Right atrium auricular region (tissue), 2 donors: Measurements from ENCODE around the gene GRB2. TPM values are rescaled to one million over a fixed set of nuclear protein-coding genes. Genes with fewer than 3 reads are reported as not detected.
A peak's percentile ranks its signal among the peaks of the same experiment; 100 is the strongest.
"Not testable (repeated sequence)": the region's sequence is repeated elsewhere in the genome, so short reads cannot be mapped to it uniquely, and the experiment has no call there.

Source experiments
- DNase-seq: peaks from one replicate; pipeline ENCODE4 v3.0.0-alpha.2; 2019; ENCODE audit warnings: low spot score
- H3K27ac ChIP-seq, 2 donors: fragments of 200-600 bp; sonication (generic); 1 replicate in 1 of 2; 2 replicates in 1 of 2; pipeline ENCODE4 v1.5.1; 2016 to 2019
- H3K27me3 ChIP-seq, 2 donors: fragments of 200-600 bp; sonication (generic); one replicate each; pipeline versions ENCODE4 v1.5.1 to v1.6.0; 2017 to 2019
- H3K36me3 ChIP-seq: fragments of 200-600 bp; sonication (generic); one replicate; pipeline ENCODE4 v1.5.1; 2016
- H3K4me1 ChIP-seq, 2 donors: fragments of 200-600 bp; sonication (generic); one replicate each; pipeline versions ENCODE4 v1.5.1 to v1.6.0; 2017 to 2019
- H3K4me3 ChIP-seq, 2 donors: fragments of 200-600 bp; sonication (generic); 1 replicate in 1 of 2; 2 replicates in 1 of 2; pipeline ENCODE4 v1.5.1; 2017 to 2019; ENCODE audit warnings: mild to moderate bottlenecking in 1 of 2, moderate library complexity in 1 of 2
- H3K9me3 ChIP-seq, 2 donors: fragments of 200-600 bp; sonication (generic); one replicate each; pipeline ENCODE4 v1.5.1; 2019
- total RNA-seq, 2 donors: library from RNA; depleted of rRNA; stranded (reverse); fragments of >200 nt; gene quantifications; one replicate each; pipeline ENCODE4 v1.1.0, GENCODE V29; 2016
- TF ChIP-seq, protein P1 (sequence below), 2 donors: fragments of 200-600 bp; sonication (generic); IDR thresholded peaks; one replicate each; pipeline ENCODE4 v1.5.1; 2019; ENCODE audit warnings: antibody characterized with exemption in 2 of 2

GRB2 gene
- total RNA-seq, 2 donors from 2014 or later: 80.8 to 112 TPM

DNA sequence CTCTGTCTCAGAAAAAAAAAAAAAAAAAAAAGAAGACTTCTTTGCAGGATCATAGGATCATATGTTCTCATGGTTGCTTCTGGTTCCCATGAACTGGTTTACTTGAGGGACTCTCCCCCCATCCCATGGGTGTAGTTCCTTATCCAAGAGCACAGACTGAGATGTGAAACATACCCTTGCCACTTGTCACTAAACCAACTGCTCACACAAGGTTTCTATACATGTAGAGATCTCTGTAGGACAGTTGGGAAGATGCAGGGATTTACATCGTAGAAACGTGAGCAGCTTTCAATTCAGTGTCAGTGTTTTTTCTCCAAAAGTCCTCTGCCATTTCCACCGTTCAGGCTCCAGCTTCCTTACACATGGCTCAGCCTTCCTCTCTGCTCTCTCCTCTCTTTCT, 39.8 kb upstream of the GRB2 start:
- H3K9me3 ChIP-seq: no peaks in the 10 kb centered on the region
- peaks cover 0 to 23% of the 10 kb centered on the region in 2 donors for H3K4me1 ChIP-seq
- no peaks in the 10 kb centered on the region for H3K36me3 ChIP-seq
- no peaks in the 10 kb centered on the region for H3K27me3 ChIP-seq
- no peak for DNase-seq
- TF ChIP-seq, protein P1, sequence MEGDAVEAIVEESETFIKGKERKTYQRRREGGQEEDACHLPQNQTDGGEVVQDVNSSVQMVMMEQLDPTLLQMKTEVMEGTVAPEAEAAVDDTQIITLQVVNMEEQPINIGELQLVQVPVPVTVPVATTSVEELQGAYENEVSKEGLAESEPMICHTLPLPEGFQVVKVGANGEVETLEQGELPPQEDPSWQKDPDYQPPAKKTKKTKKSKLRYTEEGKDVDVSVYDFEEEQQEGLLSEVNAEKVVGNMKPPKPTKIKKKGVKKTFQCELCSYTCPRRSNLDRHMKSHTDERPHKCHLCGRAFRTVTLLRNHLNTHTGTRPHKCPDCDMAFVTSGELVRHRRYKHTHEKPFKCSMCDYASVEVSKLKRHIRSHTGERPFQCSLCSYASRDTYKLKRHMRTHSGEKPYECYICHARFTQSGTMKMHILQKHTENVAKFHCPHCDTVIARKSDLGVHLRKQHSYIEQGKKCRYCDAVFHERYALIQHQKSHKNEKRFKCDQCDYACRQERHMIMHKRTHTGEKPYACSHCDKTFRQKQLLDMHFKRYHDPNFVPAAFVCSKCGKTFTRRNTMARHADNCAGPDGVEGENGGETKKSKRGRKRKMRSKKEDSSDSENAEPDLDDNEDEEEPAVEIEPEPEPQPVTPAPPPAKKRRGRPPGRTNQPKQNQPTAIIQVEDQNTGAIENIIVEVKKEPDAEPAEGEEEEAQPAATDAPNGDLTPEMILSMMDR (IDR thresholded peaks at IDR 0.05): no peak
- H3K27ac ChIP-seq: peak overlapping the region in 1 of 2 donors; percentile 71
- no peak overlapping the region for H3K4me3 ChIP-seq

DNA sequence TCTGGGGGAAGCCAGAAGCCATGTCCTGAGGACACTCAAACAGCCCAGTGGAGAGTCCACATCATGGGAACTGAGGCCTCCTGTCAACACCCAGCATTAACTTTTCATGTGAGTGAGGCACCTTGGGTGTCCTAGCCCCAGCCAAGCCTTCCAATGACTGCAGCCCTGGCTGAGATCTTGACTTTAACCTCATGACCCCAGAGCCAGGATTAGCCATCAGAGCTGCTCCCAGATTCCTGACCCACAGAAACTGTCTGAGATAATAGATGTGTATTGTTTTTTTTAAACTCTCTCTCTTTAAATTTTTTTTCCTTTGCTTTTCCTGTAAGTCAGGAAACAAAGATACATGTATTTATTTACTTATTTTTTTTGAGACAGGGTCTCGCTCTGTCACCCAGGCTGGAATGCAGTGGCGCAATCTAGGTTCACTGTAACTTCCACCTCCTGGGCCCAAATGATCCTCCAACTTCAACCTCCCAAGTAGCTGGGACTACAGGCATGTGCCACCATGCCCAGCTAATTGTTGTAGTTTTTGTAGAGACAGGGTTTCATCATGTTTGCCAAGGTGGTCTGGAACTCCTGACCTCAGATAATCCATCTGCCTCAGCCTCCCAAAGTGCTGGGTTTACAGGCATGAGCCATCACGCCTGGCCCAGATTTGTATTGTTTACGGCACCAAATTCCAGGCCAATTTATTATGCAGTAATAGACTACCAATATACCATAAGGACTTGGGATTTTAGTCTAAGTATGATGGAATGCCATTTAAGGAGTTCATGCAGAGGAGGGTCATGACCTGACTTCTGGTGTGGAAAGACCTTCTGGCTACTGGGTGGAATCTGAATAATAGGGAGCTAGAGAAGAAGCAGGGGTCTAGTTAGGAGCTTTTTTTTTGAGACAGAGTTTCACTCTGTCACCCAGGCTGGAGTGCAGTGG, 37.0 kb upstream of the GRB2 start:
- Histone ChIP-seq H3K9me3 (no peaks in the 10 kb centered on the region), H3K27me3 (no peaks in the 10 kb centered on the region), H3K4me3 (no peak overlapping the region), H3K4me1 (peaks cover 0 to 23% of the 10 kb centered on the region in 2 donors), H3K36me3 (no peaks in the 10 kb centered on the region), H3K27ac (peak overlapping the region; percentile 31 to 52)
- no peak for DNase-seq
- TF ChIP-seq, protein P1 (IDR thresholded peaks at IDR 0.05): no peak

DNA sequence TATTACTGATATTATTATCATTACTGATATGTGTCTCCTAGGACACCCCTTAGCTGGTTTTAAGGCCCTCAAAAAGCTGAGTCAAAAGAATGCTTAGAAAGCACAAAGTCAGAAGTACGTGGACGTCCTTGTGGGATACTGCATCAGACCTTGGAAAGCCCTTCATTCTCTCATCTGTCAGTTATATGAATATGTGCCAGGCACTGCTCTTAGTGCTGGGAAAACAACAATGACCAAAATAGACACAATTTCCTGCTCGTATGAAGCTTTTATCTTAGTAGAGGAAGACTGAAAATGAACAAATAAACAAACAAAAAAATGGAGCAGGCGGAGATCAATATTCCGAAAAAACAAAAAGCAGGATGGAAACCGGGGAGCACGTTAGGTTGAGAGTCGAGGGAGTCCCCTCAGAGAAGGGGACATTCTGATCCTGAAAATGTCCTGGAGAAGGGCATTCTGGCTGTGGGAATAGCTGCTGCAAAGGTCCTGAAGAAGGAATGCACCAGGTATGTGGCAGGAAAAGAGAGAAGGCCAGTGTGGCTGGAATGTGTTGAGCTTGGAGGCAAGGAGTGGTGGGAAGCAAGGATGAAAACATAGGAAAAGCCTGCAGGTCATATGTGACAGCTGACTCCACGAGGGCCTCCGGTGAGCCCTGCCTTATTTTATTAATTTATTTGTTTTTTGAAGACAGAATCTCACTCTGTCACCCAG, 35.4 kb upstream of the GRB2 start:
- Histone ChIP-seq H3K27me3 (no peaks in the 10 kb centered on the region), H3K9me3 (no peaks in the 10 kb centered on the region), H3K4me1 (peaks cover 0 to 23% of the 10 kb centered on the region in 2 donors), H3K27ac (peak overlapping the region; percentile 52 to 53), H3K4me3 (no peak overlapping the region), H3K36me3 (no peaks in the 10 kb centered on the region)
- DNase-seq: no peak
- TF ChIP-seq, protein P1 (IDR thresholded peaks at IDR 0.05): no peak

DNA sequence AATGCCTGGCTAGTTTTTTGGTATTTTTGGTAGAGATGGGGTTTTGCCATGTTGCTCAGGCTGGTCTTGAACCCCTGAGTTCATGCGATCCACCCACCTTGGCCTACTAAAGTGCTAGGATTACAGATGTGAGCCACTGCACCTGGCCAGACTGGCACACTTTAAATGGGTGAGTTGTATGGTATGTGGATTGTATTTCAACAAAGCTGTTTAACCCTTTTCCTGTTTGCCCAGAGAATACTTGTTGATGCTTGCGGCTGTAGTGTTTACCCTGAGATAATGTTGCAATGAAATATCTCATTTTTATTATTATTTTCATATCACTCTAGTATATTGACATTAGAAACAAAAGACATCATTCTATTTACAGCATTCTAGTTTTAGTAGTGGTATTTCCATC, 33.8 kb upstream of the GRB2 start:
- Histone ChIP-seq H3K27ac (no peak overlapping the region), H3K36me3 (no peaks in the 10 kb centered on the region), H3K9me3 (no peaks in the 10 kb centered on the region), H3K4me1 (peaks cover 0 to 18% of the 10 kb centered on the region in 2 donors), H3K4me3 (no peak overlapping the region), H3K27me3 (no peaks in the 10 kb centered on the region)
- TF ChIP-seq, protein P1 (IDR thresholded peaks at IDR 0.05): no peak
- no peak for DNase-seq

DNA sequence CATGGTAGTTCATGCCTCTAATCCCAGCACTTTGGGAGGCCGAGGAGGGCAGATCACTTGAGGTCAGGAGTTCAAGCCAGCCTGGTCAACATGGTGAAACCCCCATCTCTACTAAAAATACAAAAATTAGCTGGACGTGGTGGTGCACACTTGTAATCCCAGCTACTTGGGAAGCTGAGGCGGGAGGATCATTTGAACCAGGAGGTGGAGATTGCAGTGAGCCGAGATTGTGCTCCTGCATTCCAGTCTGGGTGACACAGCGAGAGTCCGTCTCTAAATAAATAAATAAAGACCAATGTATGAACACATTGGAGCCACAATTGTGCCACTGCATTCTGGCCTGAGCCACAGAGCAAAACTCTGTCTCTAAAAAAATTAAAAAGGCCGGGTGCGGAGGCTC, 31.9 kb upstream of the GRB2 start:
- H3K4me1 ChIP-seq: peaks cover 0 to 11% of the 10 kb centered on the region in 2 donors
- H3K27ac ChIP-seq, DNase-seq, H3K36me3 ChIP-seq, H3K27me3 ChIP-seq, H3K4me3 ChIP-seq, H3K9me3 ChIP-seq: not testable (repeated sequence)

DNA sequence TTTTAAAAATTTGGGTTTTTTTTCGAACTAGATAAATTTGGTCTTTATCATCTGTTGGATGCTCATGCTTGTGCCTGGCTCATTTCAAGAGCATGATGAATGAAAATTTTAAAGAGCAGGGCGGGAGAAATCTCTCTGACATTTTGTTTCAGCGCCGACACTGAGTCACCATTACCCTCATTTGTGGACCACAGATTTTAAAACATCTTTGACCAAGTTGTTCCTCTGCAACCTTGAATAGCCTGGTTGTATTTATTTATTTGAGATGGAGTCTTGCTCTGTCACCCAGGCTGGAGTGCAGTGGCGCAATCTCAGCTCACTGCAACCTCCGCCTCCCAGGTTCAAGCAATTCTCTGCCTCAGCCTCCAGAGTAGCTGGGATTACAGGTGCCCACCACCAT, 29.0 kb upstream of the GRB2 start:
- not testable (repeated sequence) for H3K9me3 ChIP-seq, H3K4me3 ChIP-seq, H3K36me3 ChIP-seq, DNase-seq, H3K27me3 ChIP-seq, H3K27ac ChIP-seq
- H3K4me1 ChIP-seq: peaks cover 0 to 11% of the 10 kb centered on the region in 2 donors
